Psoas muscle (tissue), 8 donors: ENCODE data around the gene MLIP. TPM values are rescaled to one million over a fixed set of nuclear protein-coding genes. Genes with fewer than 3 reads are reported as not detected.

Source experiments
- ATAC-seq, 4 donors: fragments of 200-7000 bp; cut with Tn5 transposase; one replicate each; pipeline ENCODE4 v1.9.1; 2020; ENCODE audit warnings: moderate library complexity in 3 of 4, mild to moderate bottlenecking in 2 of 4
- DNase-seq, 2 donors: peaks; one replicate each; pipeline ENCODE4 v3.0.0-alpha.2; 2020
- H3K27ac ChIP-seq: fragments of 200-600 bp; one replicate; pipeline ENCODE4 v1.8.0; 2022
- H3K27me3 ChIP-seq, 3 donors: fragments of 200-600 bp in 1 of 3; one replicate each; pipeline versions ENCODE4 v1.6.1 to v1.8.0; 2013 to 2022; ENCODE audit warnings: low read length in 2 of 3, mild to moderate bottlenecking in 2 of 3, moderate library complexity in 1 of 3; ENCODE audit not compliant: insufficient read depth in 3 of 3
- H3K36me3 ChIP-seq, 2 donors: fragments of 200-600 bp in 1 of 2; one replicate each; pipeline versions ENCODE4 v1.6.1 to v1.8.0; 2013 to 2022; ENCODE audit warnings: low read depth in 1 of 2, mild to moderate bottlenecking in 1 of 2, moderate library complexity in 1 of 2; ENCODE audit not compliant: insufficient read depth in 1 of 2
- H3K4me1 ChIP-seq: fragments of 200-600 bp; one replicate; pipeline ENCODE4 v1.8.0; 2022
- H3K4me3 ChIP-seq: fragments of 200-600 bp; one replicate; pipeline ENCODE4 v1.8.0; 2022; ENCODE audit warnings: mild to moderate bottlenecking
- H3K9me3 ChIP-seq: fragments of 200-600 bp; one replicate; pipeline ENCODE4 v1.8.0; 2022
- CTCF ChIP-seq: fragments of 200-600 bp; IDR thresholded peaks from one replicate; pipeline ENCODE4 v1.8.0; 2022; ENCODE audit warnings: antibody characterized with exemption
- WGBS, 3 donors: extraction: QIAGEN DNeasy Blood & Tissue Kit; methylation state at CpG; one replicate each; pipeline versions ENCODE4 v1.1.6 to v1.1.7; 2013; 5-methylcytosine and 5-hydroxymethylcytosine counted together
- intact Hi-C, 2 donors: fragments of 100-400 bp; cut with DNase I; formaldehyde crosslinking; loops; one replicate each; pipeline versions ENCODE4 v1.11.0 to v1.14.2; 2022
- polyA plus RNA-seq, 3 donors: library from polyadenylated mRNA; stranded (reverse); fragments of 200-250 nt; gene quantifications; one replicate each; pipeline ENCODE4 v1.2.3, GENCODE V29; 2013
- total RNA-seq, 4 donors: library from RNA; stranded (reverse); fragmentation: NEBNext Ultra II Directional in 2 of 4; extraction: Animal tissue kit (Norgen Biotek cat#: 25700) in 2 of 4; gene quantifications; one replicate each; pipeline versions ENCODE4 v1.2.1 to v1.2.4, GENCODE V29; 2021 to 2023
- donor health status: healthy with polysubstance abuse.
- donor health status: DM: no; HTN: no; CAD: no; lungs with moderate emphysema.
- donor health status: Bipolar disorder and iron deficiency.
- donor health status: healthy.
- donor health status: DM: yes; HTN: yes; CAD: no.
- donor health status: DM: no; HTN: no; CAD: no.
- donor health status: DM: no; HTN: no; CAD: no.
- donor health status: DM: yes; HTN: yes; CAD: no.

Gene MLIP
- total and polyA plus RNA-seq, 7 donors = 51.5 to 365 (median 163) TPM

- Histone ChIP-seq H3K36me3 (no peaks in the 10 kb centered on the region), H3K27me3 (no peaks in the 10 kb centered on the region), H3K4me1 (peaks cover 63% of the 10 kb centered on the region), H3K9me3 (no peaks in the 10 kb centered on the region), H3K4me3 (no peak overlapping the region), H3K27ac (peak overlapping the region; percentile 57)
- no peak for DNase-seq
- ATAC-seq = no peak
- TF ChIP-seq CTCF = no peak
- WGBS, 3 donors = 54 to 83% (median 61%) methylated on average over 4 of the region's 4 CpGs
- intact Hi-C loops = loop anchor here in 1 of 2 donors (10.0 kb wide), 1 partner anchor 57 kb away; no protein-coding TSS in a partner anchor
These were observed 39.4 kb upstream of the MLIP start for GRCh38 chr6:54071821-54072340.

DNA sequence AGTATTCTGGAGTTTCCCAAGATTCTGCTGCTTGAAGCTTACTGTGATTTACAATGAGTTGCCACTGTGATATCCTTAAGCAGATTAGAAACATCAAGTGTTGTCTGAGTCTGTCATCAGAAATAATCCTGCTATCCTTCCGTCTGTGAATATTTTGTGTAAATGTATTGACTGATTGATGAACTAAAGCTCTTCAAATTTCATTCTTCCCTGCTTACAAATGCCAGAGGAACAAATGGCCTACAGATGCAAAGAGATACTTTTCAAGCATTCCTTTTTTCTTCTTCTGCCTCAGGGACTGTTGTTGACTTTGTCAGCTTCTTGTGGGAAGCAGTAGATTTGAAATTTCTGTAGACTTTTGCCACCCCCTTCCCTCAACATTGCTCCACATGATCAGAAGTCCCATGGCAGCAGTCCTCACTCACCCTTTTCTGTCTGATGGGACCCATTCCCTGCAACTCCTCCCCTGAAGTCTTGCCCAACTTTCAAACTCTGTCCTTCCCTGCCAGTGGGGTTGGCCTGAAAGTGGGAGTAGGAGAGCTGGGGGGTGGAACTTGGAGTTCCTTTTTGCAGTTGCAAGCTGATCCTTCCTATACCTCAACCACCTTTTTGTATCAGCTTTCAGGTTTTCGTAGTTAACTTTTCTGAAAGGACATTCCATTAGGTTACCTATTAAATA is 38.5 kb upstream of the MLIP start:
- peak in 1 of 2 donors; percentile 59 for DNase-seq
- Histone ChIP-seq H3K36me3 (no peaks in the 10 kb centered on the region), H3K27me3 (no peaks in the 10 kb centered on the region), H3K27ac (peak overlapping the region; percentile 57), H3K4me3 (no peak overlapping the region), H3K4me1 (peaks cover 71% of the 10 kb centered on the region), H3K9me3 (no peaks in the 10 kb centered on the region)
- intact Hi-C loops = loop anchor here in 1 of 2 donors (10.0 kb wide), 1 partner anchor 58 kb away; no protein-coding TSS in a partner anchor
- TF ChIP-seq CTCF = no peak
- ATAC-seq = peak; percentile 34 to 68 (median 56)
- WGBS, 3 donors = 26 to 56% (median 29%) methylated on average over 2 of the region's 2 CpGs

DNA sequence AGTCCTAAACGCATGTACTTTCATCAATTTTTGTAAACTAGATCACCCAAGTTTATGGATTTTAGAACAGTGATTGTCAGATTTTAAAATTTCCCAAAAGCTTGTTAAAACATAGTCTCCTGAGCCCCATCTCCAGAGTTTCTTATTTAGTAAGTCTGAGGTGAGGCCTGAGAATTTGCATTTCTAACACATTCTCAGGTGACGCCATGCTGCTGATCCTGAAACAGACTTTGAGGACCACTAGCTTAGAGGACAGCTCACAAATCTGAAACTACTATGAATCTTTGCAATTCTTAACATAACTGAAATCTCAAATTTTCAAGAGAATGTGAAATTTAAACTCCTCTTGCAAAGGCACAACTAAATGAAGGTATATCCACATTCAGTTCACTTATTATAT is 37.8 kb upstream of the MLIP start:
- H3K27ac ChIP-seq = peak overlapping the region; percentile 57
- DNase-seq (no peak), ATAC-seq (no peak)
- peaks cover 76% of the 10 kb centered on the region for H3K4me1 ChIP-seq
- no peak overlapping the region for H3K4me3 ChIP-seq
- H3K36me3 ChIP-seq = no peaks in the 10 kb centered on the region
- no peaks in the 10 kb centered on the region for H3K27me3 ChIP-seq
- TF ChIP-seq CTCF = no peak
- H3K9me3 ChIP-seq = no peaks in the 10 kb centered on the region
- WGBS, 3 donors = 84 to 95% (median 89%) methylated on average over 2 of the region's 2 CpGs
- intact Hi-C loops = loop anchor here in 1 of 2 donors (10.0 kb wide), 1 partner anchor 59 kb away; no protein-coding TSS in a partner anchor

GRCh38 chr6:54074109-54074508 is 37.1 kb upstream of the MLIP start:
- 38 to 47% (median 42%) methylated on average over 4 of the region's 4 CpGs for WGBS, 3 donors
- H3K36me3 ChIP-seq = no peaks in the 10 kb centered on the region
- H3K4me1 ChIP-seq = peaks cover 76% of the 10 kb centered on the region
- H3K9me3 ChIP-seq = no peaks in the 10 kb centered on the region
- no peaks in the 10 kb centered on the region for H3K27me3 ChIP-seq
- no peak for ATAC-seq
- no peak for DNase-seq
- peak overlapping the region; percentile 23 for H3K4me3 ChIP-seq
- peak overlapping the region; percentile 67 for H3K27ac ChIP-seq
- intact Hi-C loops = loop anchor here in 1 of 2 donors (10.0 kb wide), 1 partner anchor 59 kb away; no protein-coding TSS in a partner anchor
- TF ChIP-seq CTCF = no peak
